HepG2 (cell line): ENCODE data around the gene FAM149A. TPM values are rescaled to one million over a fixed set of nuclear protein-coding genes. Genes with fewer than 3 reads are reported as not detected.

ENCODE experiments used
- CENPBD1 ChIP-seq: sonication (generic); formaldehyde crosslinking; IDR thresholded peaks from 2 replicates; pipeline ENCODE4 v1.8.0; 2022; ENCODE audit warnings: missing genetic modification reagents, low read depth, mild to moderate bottlenecking, borderline replicate concordance
- ELF4 ChIP-seq: sonication (generic); formaldehyde crosslinking; IDR thresholded peaks from 2 replicates; pipeline ENCODE4 v1.5.0; 2020; ENCODE audit warnings: missing genetic modification reagents, mild to moderate bottlenecking, moderate library complexity, borderline replicate concordance
- KMT2B ChIP-seq: IDR thresholded peaks from 2 replicates; pipeline ENCODE4 v1.6.1; 2016; ENCODE audit warnings: missing genetic modification reagents, missing compliant biosample characterization
- PITX1 ChIP-seq: sonication (generic); formaldehyde crosslinking; IDR thresholded peaks from 2 replicates; pipeline ENCODE4 v1.5.1; 2020; ENCODE audit warnings: mild to moderate bottlenecking, missing genetic modification reagents
- RERE ChIP-seq: IDR thresholded peaks from 2 replicates; pipeline ENCODE4 v1.6.1; 2016; ENCODE audit warnings: low read depth, missing genetic modification reagents, missing compliant biosample characterization
- SOX6 ChIP-seq, 2 experiments: fragments of 450-650 bp in 1 of 2; sonication (generic) in 1 of 2; formaldehyde crosslinking in 1 of 2; IDR thresholded peaks; 2 replicates each; pipeline versions ENCODE4 v1.4.0 to v1.6.1; 2017 to 2020; ENCODE audit warnings: antibody characterized with exemption in 1 of 2, mild to moderate bottlenecking in 1 of 2, missing genetic modification reagents in 1 of 2
- THAP9 ChIP-seq: sonication (generic); formaldehyde crosslinking; IDR thresholded peaks from 2 replicates; pipeline ENCODE4; 2020; ENCODE audit warnings: missing genetic modification reagents, mild to moderate bottlenecking, borderline replicate concordance
- ZNF280B ChIP-seq: sonication (generic); formaldehyde crosslinking; IDR thresholded peaks from 2 replicates; pipeline ENCODE4 v1.5.0; 2020; ENCODE audit warnings: missing genetic modification reagents, mild to moderate bottlenecking, borderline replicate concordance
- polyA plus RNA-seq, 8 experiments: library from polyadenylated mRNA; depleted of rRNA in 3 of 8; stranded (reverse) in 7 of 8; unstranded in 1 of 8; fragments of >200 nt; fragmentation: Illumina TruSeq in 4 of 8; extraction: Trizol in 4 of 8; gene quantifications; 2 replicates each; pipeline versions ENCODE4 v1.2.1 to v1.2.3, GENCODE V29; 2011 to 2016; ENCODE audit warnings: low read depth in 4 of 8, missing spikeins in 1 of 8, mixed read lengths in 1 of 8; ENCODE audit not compliant: insufficient read depth in 1 of 8
- total RNA-seq, 5 experiments: library from RNA; depleted of rRNA; stranded (reverse); fragments of >200 nt; fragmentation: Illumina TruSeq; extraction: Trizol; gene quantifications; 2 replicates each; pipeline ENCODE4 v1.2.3, GENCODE V29; 2016; ENCODE audit warnings: low read depth in 1 of 5

FAM149A gene
- total and polyA plus RNA-seq, 2 of the 13 experiments (the other 11 are each of a cell fraction or from before 2014, with no cell fraction given) = not detected

GRCh38 chr4:186196063-186196462 lies 91.6 kb downstream of the FAM149A start (continued):
- no peak for TF ChIP-seq CENPBD1 (CRISPR knock-in tag)
- no peak for TF ChIP-seq PITX1 (CRISPR knock-in tag)
- TF ChIP-seq ZNF280B (CRISPR knock-in tag) = no peak
- no peak for TF ChIP-seq RERE (CRISPR knock-in tag)
- TF ChIP-seq ELF4 (CRISPR knock-in tag) = no peak
- no peak for TF ChIP-seq THAP9 (CRISPR knock-in tag)
- TF ChIP-seq SOX6 (IDR thresholded peaks at IDR 0.05) = no peak
- no peak for TF ChIP-seq SOX6 (CRISPR knock-in tag; IDR thresholded peaks at IDR 0.05)
- TF ChIP-seq KMT2B (CRISPR knock-in tag) = no peak
